Measurements from ENCODE around the gene NTN4. TPM values are rescaled to one million over a fixed set of nuclear protein-coding genes. Genes with fewer than 3 reads are reported as not detected.
"Not testable (repeated sequence)": the region's sequence is repeated elsewhere in the genome, so short reads cannot be mapped to it uniquely, and the experiment has no call there.

Gene NTN4
- total and polyA plus RNA-seq, 10 of the 15 experiments (the other 5 are each of a cell fraction or from before 2014, with no cell fraction given): 0.15 TPM; not detected in 9

GRCh38 chr12:95755261-95755865 is 35.2 kb downstream of the NTN4 start:
- 4% methylated on average over 6 of the region's 6 CpGs for WGBS (ENCODE audit: insufficient coverage, insufficient replicate concordance, low lambda C conversion rate, missing lambda C conversion rate)
- FAIRE-seq: no peak

DNA sequence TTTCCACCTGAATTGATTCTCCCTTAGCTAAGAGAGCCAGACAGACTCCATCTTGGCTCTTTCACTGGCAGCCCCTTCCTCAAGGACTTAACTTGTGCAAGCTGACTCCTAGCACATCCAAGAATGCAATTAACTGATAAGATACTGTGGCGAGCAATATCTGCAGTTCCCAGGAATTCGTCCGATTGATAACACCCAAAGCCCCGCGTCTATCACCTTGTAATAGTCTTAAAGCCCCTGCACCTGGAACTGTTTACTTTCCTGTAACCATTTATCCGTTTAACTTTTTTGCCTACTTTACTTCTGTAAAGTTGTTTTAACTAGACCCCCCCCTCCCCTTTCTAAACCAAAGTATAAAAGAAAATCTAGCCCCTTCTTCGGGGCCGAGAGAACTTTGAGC is 44.5 kb downstream of the NTN4 start:
- intact Hi-C loops (cut with micrococcal nuclease; ENCODE audit: unreplicated experiment); H4K20me1 ChIP-seq (ENCODE audit: control insufficient read depth, insufficient read depth); RAD21 ChIA-PET (ENCODE audit: unreplicated experiment); H3K4me3 ChIP-seq; in situ Hi-C loops (cut with MboI); H3K79me2 ChIP-seq (ENCODE audit: control insufficient read depth, insufficient read depth, low read length); DNase-seq (ENCODE audit: low read depth, low spot score); H3K4me2 ChIP-seq (ENCODE audit: control insufficient read depth, insufficient read depth); H3K36me3 ChIP-seq (ENCODE audit: control insufficient read depth in 2 of 2, insufficient read depth in 2 of 2, low read length in 1 of 2); SMC1A ChIA-PET (ENCODE audit: uncharacterized antibody, unreplicated experiment); BruUV-seq (replicated peaks); H3K9me3 ChIP-seq (replicated peaks; ENCODE audit: control insufficient read depth, insufficient read depth, low read length); H3K4me1 ChIP-seq (ENCODE audit: control insufficient read depth, insufficient read depth, low read length); H3K27ac ChIP-seq (ENCODE audit: control insufficient read depth, insufficient read depth); H3K27me3 ChIP-seq (replicated peaks in 1 of 2; ENCODE audit: control insufficient read depth in 2 of 2, insufficient read depth in 2 of 2, low read length in 1 of 2); H3K9ac ChIP-seq (ENCODE audit: control insufficient read depth, insufficient read depth, low read length); H2AFZ ChIP-seq (ENCODE audit: control insufficient read depth, low read depth, low read length); ATAC-seq; FAIRE-seq: not testable (repeated sequence)
- POLR2A ChIA-PET: interaction anchor here (0.7 kb wide), 1 partner anchor 396 kb away, joined by 3 read pairs; no protein-coding TSS in a partner anchor
- 73% methylated on average over 8 of the region's 8 CpGs for WGBS (ENCODE audit: insufficient coverage, insufficient replicate concordance, low lambda C conversion rate, missing lambda C conversion rate)
- CTCF ChIA-PET: interaction anchor here (0.9 kb wide), 1 partner anchor 16 kb away, joined by 3 read pairs; no protein-coding TSS in a partner anchor

More at GRCh38 chr12:95755261-95755865, 35.2 kb downstream of the NTN4 start:
- no peaks in the 10 kb centered on the region for H3K79me2 ChIP-seq (ENCODE audit: control insufficient read depth, insufficient read depth, low read length)
- TF ChIP-seq TCF12 (IDR thresholded peaks at IDR 0.05; ENCODE audit: low read depth, low read length) (no peak), HSF1 (IDR thresholded peaks at IDR 0.05; ENCODE audit: low read depth, low read length) (no peak), PAX5 (IDR thresholded peaks at IDR 0.05; ENCODE audit: borderline replicate concordance, low read depth, low read length) (no peak), POLR2A (IDR thresholded peaks at IDR 0.05; ENCODE audit: low read depth, low read length) (no peak), SP1 (IDR thresholded peaks at IDR 0.05; ENCODE audit: low read depth, low read length) (no peak), TCF7 (IDR thresholded peaks at IDR 0.05; ENCODE audit: borderline replicate concordance) (no peak), MTA3 (IDR thresholded peaks at IDR 0.05; ENCODE audit: borderline replicate concordance, low read length) (no peak), RAD21 (IDR thresholded peaks at IDR 0.05; ENCODE audit: insufficient read depth, low read depth, low read length) (no peak), JUNB (IDR thresholded peaks at IDR 0.05) (no peak), NR2C1 (IDR thresholded peaks at IDR 0.05) (no peak), ZNF384 (IDR thresholded peaks at IDR 0.05; ENCODE audit: borderline replicate concordance, low read depth, low read length) (no peak), ZBED1 (IDR thresholded peaks at IDR 0.05; ENCODE audit: borderline replicate concordance) (no peak), NBN (IDR thresholded peaks at IDR 0.05) (no peak), RCOR1 (conservative IDR thresholded peaks at IDR 0.05; ENCODE audit: low read depth, low read length) (no peak), YY1 (IDR thresholded peaks at IDR 0.05; ENCODE audit: low read depth, low read length) (no peak), KAT2A (conservative IDR thresholded peaks at IDR 0.05; ENCODE audit: control insufficient read depth, low read depth, low read length) (no peak)
- TF ChIP-seq, protein P1, sequence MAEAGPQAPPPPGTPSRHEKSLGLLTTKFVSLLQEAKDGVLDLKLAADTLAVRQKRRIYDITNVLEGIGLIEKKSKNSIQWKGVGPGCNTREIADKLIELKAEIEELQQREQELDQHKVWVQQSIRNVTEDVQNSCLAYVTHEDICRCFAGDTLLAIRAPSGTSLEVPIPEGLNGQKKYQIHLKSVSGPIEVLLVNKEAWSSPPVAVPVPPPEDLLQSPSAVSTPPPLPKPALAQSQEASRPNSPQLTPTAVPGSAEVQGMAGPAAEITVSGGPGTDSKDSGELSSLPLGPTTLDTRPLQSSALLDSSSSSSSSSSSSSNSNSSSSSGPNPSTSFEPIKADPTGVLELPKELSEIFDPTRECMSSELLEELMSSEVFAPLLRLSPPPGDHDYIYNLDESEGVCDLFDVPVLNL (IDR thresholded peaks at IDR 0.05; ENCODE audit: low read depth, low read length): no peak
- ATAC-seq: no peak
- H3K27me3 ChIP-seq (replicated peaks in 1 of 2; ENCODE audit: control insufficient read depth in 2 of 2, insufficient read depth in 2 of 2, low read length in 1 of 2): no peaks in the 10 kb centered on the region
- no peak overlapping the region for H3K27ac ChIP-seq (ENCODE audit: control insufficient read depth, insufficient read depth)
- no peak overlapping the region for H3K9ac ChIP-seq (ENCODE audit: control insufficient read depth, insufficient read depth, low read length)
- no TSS peak for BruUV-seq (replicated peaks)
- no peaks in the 10 kb centered on the region for H3K36me3 ChIP-seq (ENCODE audit: control insufficient read depth in 2 of 2, insufficient read depth in 2 of 2, low read length in 1 of 2)
- ChIA-PET RAD21 (ENCODE audit: unreplicated experiment) (no interaction called here), SMC1A (ENCODE audit: uncharacterized antibody, unreplicated experiment) (no interaction called here), POLR2A (no interaction called here), CTCF (no interaction called here)
- no peaks in the 10 kb centered on the region for H3K9me3 ChIP-seq (replicated peaks; ENCODE audit: control insufficient read depth, insufficient read depth, low read length)
- DNase-seq (ENCODE audit: low read depth, low spot score): no peak
- in situ Hi-C loops (cut with MboI): no loop called here
- no peaks in the 10 kb centered on the region for H4K20me1 ChIP-seq (ENCODE audit: control insufficient read depth, insufficient read depth)
- intact Hi-C loops (cut with micrococcal nuclease; ENCODE audit: unreplicated experiment): no loop called here
- H3K4me3 ChIP-seq: no peak overlapping the region
- no peak overlapping the region for H2AFZ ChIP-seq (ENCODE audit: control insufficient read depth, low read depth, low read length)
- H3K4me2 ChIP-seq (ENCODE audit: control insufficient read depth, insufficient read depth): no peak overlapping the region
- no peaks in the 10 kb centered on the region for H3K4me1 ChIP-seq (ENCODE audit: control insufficient read depth, insufficient read depth, low read length)
